CD4-positive, alpha-beta T cell treated with Interleukin-15 for 4 hours (primary cell): ENCODE results near the gene ICE1.

ENCODE experiments used
- DNase-seq: peaks from one replicate; pipeline ENCODE4 v3.0.0-alpha.2; 2020; ENCODE audit warnings: low spot score

Gene ICE1

DNA sequence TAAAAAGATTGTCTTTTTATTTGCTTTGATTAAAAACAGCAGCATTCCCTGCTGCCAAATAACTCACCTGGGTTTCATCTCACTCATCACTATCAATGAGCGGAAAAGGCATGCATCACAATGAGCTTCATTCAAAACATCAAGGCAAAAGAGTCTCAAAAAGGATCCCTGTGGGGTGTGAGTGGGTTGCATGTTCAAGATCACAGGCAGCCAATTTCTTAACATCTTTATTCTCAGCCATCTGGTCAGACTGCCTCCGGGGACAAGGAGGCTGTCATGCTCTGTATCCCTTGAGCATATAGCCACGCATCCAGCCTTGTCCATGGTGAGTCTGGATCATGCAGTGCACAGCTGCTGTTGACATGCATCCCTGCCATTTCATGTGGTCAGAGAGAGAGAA is 117.1 kb downstream of the ICE1 start:
- DNase-seq = no peak
